DND-41 (cell line): Measurements from ENCODE around the gene FAT1.

Experiments used
- CTCF ChIP-seq: IDR thresholded peaks from 2 replicates; pipeline ENCODE4 v1.5.1; 2012; ENCODE audit warnings: borderline replicate concordance, low read length, moderate library complexity, mild to moderate bottlenecking; ENCODE audit not compliant: poor library complexity, severe bottlenecking; ENCODE audit errors: extremely low read depth
- EZH2 ChIP-seq: IDR thresholded peaks from 3 replicates; pipeline ENCODE4 v1.6.1; 2012; ENCODE audit warnings: borderline replicate concordance, low read depth, mild to moderate bottlenecking, moderate library complexity, low read length, inconsistent platforms; ENCODE audit not compliant: severe bottlenecking

DNA sequence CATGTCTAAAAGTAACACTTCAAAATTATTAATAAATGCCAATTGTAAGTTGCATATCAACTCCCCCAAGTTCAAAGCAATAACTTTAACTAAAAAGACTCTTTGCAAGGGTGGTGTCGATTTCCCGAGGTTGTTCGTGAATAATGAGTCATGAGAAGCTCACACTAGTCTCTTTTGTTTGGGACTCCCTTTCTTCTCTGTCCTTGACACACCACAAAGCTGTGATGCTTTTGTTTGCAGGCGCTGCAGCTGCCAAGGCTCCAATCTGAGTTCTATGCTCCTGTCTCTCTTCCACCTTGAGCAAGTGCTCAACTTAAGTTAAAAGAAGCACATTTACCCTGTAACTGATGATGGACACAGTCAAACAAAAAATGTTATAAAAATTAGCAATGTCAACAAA, 65.9 kb downstream of the FAT1 start:
- TF ChIP-seq CTCF (no peak), EZH2 (no peak)
